Heart left ventricle (tissue), 16 donors: ENCODE data around the gene TET3. TPM values are rescaled to one million over a fixed set of nuclear protein-coding genes. Genes with fewer than 3 reads are reported as not detected.

ENCODE experiments used
- ATAC-seq, 4 donors: fragments of 200-7000 bp; cut with Tn5 transposase; one replicate each; pipeline ENCODE4 v1.9.1; 2020 to 2022; ENCODE audit warnings: moderate library complexity in 4 of 4, mild to moderate bottlenecking in 3 of 4, moderate number of reproducible peaks in 1 of 4
- DNase-seq, 5 donors: peaks; one replicate each; pipeline ENCODE4 v3.0.0-alpha.2; 2020
- H3K27ac ChIP-seq, 12 donors: fragments of 200-600 bp; sonication (generic) in 4 of 12; one replicate each; pipeline versions ENCODE4 v1.5.0 to v1.8.0; 2016 to 2022; ENCODE audit warnings: mild to moderate bottlenecking in 2 of 12
- H3K27me3 ChIP-seq, 9 donors: fragments of 200-600 bp; sonication (generic) in 2 of 9; one replicate each; pipeline versions ENCODE4 v1.5.1 to v1.8.0; 2016 to 2022; ENCODE audit warnings: mild to moderate bottlenecking in 3 of 9
- H3K36me3 ChIP-seq, 9 donors: fragments of 200-600 bp; sonication (generic) in 2 of 9; one replicate each; pipeline versions ENCODE4 v1.5.0 to v1.8.0; 2018 to 2022; ENCODE audit warnings: mild to moderate bottlenecking in 2 of 9
- H3K4me1 ChIP-seq, 12 donors: fragments of 200-600 bp; sonication (generic) in 4 of 12; one replicate each; pipeline versions ENCODE4 v1.5.0 to v1.8.0; 2016 to 2022; ENCODE audit warnings: mild to moderate bottlenecking in 3 of 12
- H3K4me3 ChIP-seq, 12 donors: fragments of 200-600 bp; sonication (generic) in 4 of 12; one replicate each; pipeline versions ENCODE4 v1.5.0 to v1.8.0; 2017 to 2022; ENCODE audit warnings: mild to moderate bottlenecking in 9 of 12, moderate library complexity in 4 of 12
- H3K9me3 ChIP-seq, 12 donors: fragments of 200-600 bp; sonication (generic) in 4 of 12; one replicate each; pipeline versions ENCODE4 v1.5.0 to v1.8.0; 2016 to 2022; ENCODE audit warnings: mild to moderate bottlenecking in 1 of 12
- CTCF ChIP-seq, 12 donors: fragments of 200-600 bp; sonication (generic) in 4 of 12; IDR thresholded peaks; one replicate each; pipeline versions ENCODE4 v1.5.0 to v1.8.0; 2018 to 2022; ENCODE audit warnings: antibody characterized with exemption in 12 of 12, mild to moderate bottlenecking in 5 of 12
- POLR2A ChIP-seq, 2 donors: fragments of 450-650 bp; IDR thresholded peaks; one replicate each; pipeline ENCODE4 v1.6.1; 2017; ENCODE audit warnings: antibody characterized with exemption in 2 of 2, mild to moderate bottlenecking in 2 of 2, moderate library complexity in 2 of 2
- WGBS, 4 donors: extraction: QIAGEN DNeasy Blood & Tissue Kit in 2 of 4; methylation state at CpG; one replicate each; pipeline versions ENCODE4 v1.1.5 to v1.1.7; 2013 to 2018; 5-methylcytosine and 5-hydroxymethylcytosine counted together
- intact Hi-C, 10 donors: fragments of 100-400 bp; cut with DNase I; formaldehyde crosslinking; loops; one replicate each; pipeline versions ENCODE4 v1.11.1 to v1.14.2; 2022
- polyA plus RNA-seq, 2 donors: library from polyadenylated mRNA; stranded (reverse); fragments of 200-250 nt; gene quantifications; one replicate each; pipeline ENCODE4 v1.2.3, GENCODE V29; 2013
- total RNA-seq, 9 donors: library from RNA; depleted of rRNA in 2 of 9; stranded (reverse); fragments of >200 nt in 2 of 9; fragmentation: NEBNext Ultra II Directional in 3 of 9; extraction: Animal tissue kit (Norgen Biotek cat#: 25700) in 3 of 9; gene quantifications; one replicate each; pipeline versions ENCODE4 v1.1.0 to v1.2.4, GENCODE V29; 2016 to 2023
- donor health status: ischemic (EF 13 %, LVEDD 7.1; RV severe dilation, severe dysfunction).
- donor health status: healthy with polysubstance abuse.
- donor health status: DM: no; HTN: yes; CAD: no.
- donor health status: DM: no; HTN: no; CAD: no.
- donor health status: ischemic (EF 25% LVEDD 6.9; RV normal size, moderate dysfunction).
- donor health status: ischemic (EF 25% LVEDD 5.7; RV mildly dilated, moderate dysfunction).
- donor health status: healthy.
- donor health status: DM: yes; HTN: yes; CAD: no.
- donor health status: ischemic (EF 35%, LVEDD 5.7; RV mildly dilated, moderate dysfunction).
- donor health status: nonischemic (EF 11% LVEDD 7.7; RV severe dilation, severe dysfunction).
- donor health status: DM: yes; HTN: yes; CAD: no.
- donor health status: PGD.
- donor health status: ischemic (EF 29% LVEDD 5.4; RV normal size, mild dysfunction).
- donor health status: nonischemic (EF 23%, LVEDD 6.1; RV moderate dilation, normal function).

The TET3 gene
- total and polyA plus RNA-seq, 11 donors, result 1.2 to 12.6 (median 2.5) TPM

GRCh38 chr2:74005786-74006185 is 21.1 kb downstream of the TET3 start:
- Histone ChIP-seq H3K4me1 (peaks cover 0 to 83% (median 57%) of the 10 kb centered on the region in 12 donors), H3K27ac (no peak overlapping the region), H3K9me3 (no peaks in the 10 kb centered on the region), H3K4me3 (no peak overlapping the region), H3K27me3 (no peaks in the 10 kb centered on the region), H3K36me3 (peaks cover 0 to 9% (median 0%) of the 10 kb centered on the region in 9 donors)
- whole genome bisulfite sequencing, 4 donors, result 46 to 60% (median 57%) methylated on average over 7 to 8 of the region's 8 CpGs
- no peak for DNase-seq
- TF ChIP-seq CTCF (IDR thresholded peaks at IDR 0.05), result no peak
- TF ChIP-seq POLR2A (IDR thresholded peaks at IDR 0.05), result no peak
- ATAC-seq, result no peak
- intact Hi-C loops, result loop anchor here in 2 of 10 donors (10.0 kb wide), 2 partner anchors 69 to 139 kb away; partner anchors contain the start of gene BOLA3 (in 1 of the 2)

- TF ChIP-seq POLR2A (IDR thresholded peaks at IDR 0.05), result no peak
- TF ChIP-seq CTCF (IDR thresholded peaks at IDR 0.05), result no peak
- no peak overlapping the region for H3K4me3 ChIP-seq
- 31 to 49% (median 43%) methylated on average over 5 to 7 of the region's 7 CpGs for WGBS, 4 donors
These were observed 21.7 kb downstream of the TET3 start for GRCh38 chr2:74006459-74006858.

DNA sequence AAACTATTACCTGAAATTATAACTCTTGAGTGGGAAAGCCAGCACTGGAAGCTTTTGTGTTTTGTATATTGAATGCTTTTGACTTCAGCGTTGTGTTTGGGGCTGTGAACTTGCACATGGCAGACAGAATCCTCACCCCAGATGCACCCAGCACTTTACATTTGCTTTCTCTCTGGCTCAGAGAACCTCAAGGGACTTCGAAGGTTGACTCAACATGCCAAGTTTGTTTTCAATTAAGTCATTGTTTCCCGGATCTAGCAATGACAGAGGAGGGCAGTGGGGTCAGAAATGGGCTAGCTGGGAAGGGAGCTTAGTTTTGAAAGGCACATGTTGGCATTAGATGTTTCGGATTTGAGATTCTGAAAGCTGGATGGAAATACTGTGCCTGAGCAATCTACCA is 22.4 kb downstream of the TET3 start:
- peaks cover 0 to 9% (median 0%) of the 10 kb centered on the region in 9 donors for H3K36me3 ChIP-seq
- no peak overlapping the region for H3K4me3 ChIP-seq
- TF ChIP-seq POLR2A (IDR thresholded peaks at IDR 0.05) (no peak), CTCF (IDR thresholded peaks at IDR 0.05) (no peak)
- no peaks in the 10 kb centered on the region for H3K27me3 ChIP-seq
- no peaks in the 10 kb centered on the region for H3K9me3 ChIP-seq
- ATAC-seq (no peak), DNase-seq (no peak)
- peaks cover 0 to 71% (median 51%) of the 10 kb centered on the region in 12 donors for H3K4me1 ChIP-seq
- intact Hi-C loops, result loop anchor here in 2 of 10 donors (10.0 kb wide), 2 partner anchors 68 to 138 kb away; partner anchors contain the start of gene BOLA3 (in 1 of the 2)
- WGBS, 4 donors, result 49 to 67% (median 56%) methylated on average over 4 of the region's 4 CpGs
- no peak overlapping the region for H3K27ac ChIP-seq

More at GRCh38 chr2:74006459-74006858, 21.7 kb downstream of the TET3 start:
- H3K27me3 ChIP-seq, result no peaks in the 10 kb centered on the region
- intact Hi-C loops, result loop anchor here in 2 of 10 donors (10.0 kb wide), 2 partner anchors 68 to 138 kb away; partner anchors contain the start of gene BOLA3 (in 1 of the 2)
- H3K27ac ChIP-seq, result no peak overlapping the region
- ATAC-seq, result peak in 1 of 4 donors; percentile 24
- H3K36me3 ChIP-seq, result peaks cover 0 to 9% (median 0%) of the 10 kb centered on the region in 9 donors
- peaks cover 0 to 77% (median 54%) of the 10 kb centered on the region in 12 donors for H3K4me1 ChIP-seq
- peak in 4 of 5 donors; percentile 42 to 59 (median 54) for DNase-seq
- H3K9me3 ChIP-seq, result no peaks in the 10 kb centered on the region

DNA sequence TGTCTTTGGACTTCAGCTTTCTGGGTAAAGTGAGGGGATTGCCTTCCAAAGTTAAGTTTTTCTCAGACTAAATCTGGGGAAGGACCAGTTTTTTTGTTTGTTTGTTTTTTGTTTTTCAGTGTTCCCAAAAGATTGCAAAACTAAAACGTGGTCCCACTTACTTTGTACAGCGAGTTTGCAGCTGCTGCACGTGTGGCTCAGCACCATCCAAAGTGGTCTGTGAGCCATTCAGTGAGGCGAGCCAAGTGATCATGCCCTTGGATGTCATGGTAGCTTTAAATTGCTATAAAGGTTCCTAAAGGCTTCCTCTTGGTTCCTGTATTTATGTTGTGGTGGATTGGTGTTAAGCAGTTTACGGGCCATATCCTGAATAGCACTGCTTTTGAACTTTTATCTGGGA is 23.0 kb downstream of the TET3 start:
- no peak for DNase-seq
- WGBS, 4 donors, result 93 to 95% (median 93%) methylated on average over 5 of the region's 5 CpGs
- TF ChIP-seq POLR2A (IDR thresholded peaks at IDR 0.05) (no peak), CTCF (IDR thresholded peaks at IDR 0.05) (no peak)
- Histone ChIP-seq H3K27ac (no peak overlapping the region), H3K4me3 (no peak overlapping the region), H3K9me3 (no peaks in the 10 kb centered on the region), H3K36me3 (peaks cover 0 to 9% (median 0%) of the 10 kb centered on the region in 9 donors), H3K4me1 (peaks cover 0 to 74% (median 50%) of the 10 kb centered on the region in 12 donors), H3K27me3 (no peaks in the 10 kb centered on the region)
- intact Hi-C loops, result loop anchor here in 2 of 10 donors (10.0 kb wide), 2 partner anchors 67 to 137 kb away; partner anchors contain the start of gene BOLA3 (in 1 of the 2)
- ATAC-seq, result no peak
